GM18867 (cell line): ENCODE measurements around the gene CDH15.

Experiments used
- ATAC-seq: cut with Tn5 transposase; IDR thresholded peaks from one replicate; pipeline ENCODE4 v1.9.1; 2021; ENCODE audit warnings: mild to moderate bottlenecking, moderate library complexity; ENCODE audit not compliant: unreplicated experiment

CDH15 gene, protein sequence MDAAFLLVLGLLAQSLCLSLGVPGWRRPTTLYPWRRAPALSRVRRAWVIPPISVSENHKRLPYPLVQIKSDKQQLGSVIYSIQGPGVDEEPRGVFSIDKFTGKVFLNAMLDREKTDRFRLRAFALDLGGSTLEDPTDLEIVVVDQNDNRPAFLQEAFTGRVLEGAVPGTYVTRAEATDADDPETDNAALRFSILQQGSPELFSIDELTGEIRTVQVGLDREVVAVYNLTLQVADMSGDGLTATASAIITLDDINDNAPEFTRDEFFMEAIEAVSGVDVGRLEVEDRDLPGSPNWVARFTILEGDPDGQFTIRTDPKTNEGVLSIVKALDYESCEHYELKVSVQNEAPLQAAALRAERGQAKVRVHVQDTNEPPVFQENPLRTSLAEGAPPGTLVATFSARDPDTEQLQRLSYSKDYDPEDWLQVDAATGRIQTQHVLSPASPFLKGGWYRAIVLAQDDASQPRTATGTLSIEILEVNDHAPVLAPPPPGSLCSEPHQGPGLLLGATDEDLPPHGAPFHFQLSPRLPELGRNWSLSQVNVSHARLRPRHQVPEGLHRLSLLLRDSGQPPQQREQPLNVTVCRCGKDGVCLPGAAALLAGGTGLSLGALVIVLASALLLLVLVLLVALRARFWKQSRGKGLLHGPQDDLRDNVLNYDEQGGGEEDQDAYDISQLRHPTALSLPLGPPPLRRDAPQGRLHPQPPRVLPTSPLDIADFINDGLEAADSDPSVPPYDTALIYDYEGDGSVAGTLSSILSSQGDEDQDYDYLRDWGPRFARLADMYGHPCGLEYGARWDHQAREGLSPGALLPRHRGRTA

DNA sequence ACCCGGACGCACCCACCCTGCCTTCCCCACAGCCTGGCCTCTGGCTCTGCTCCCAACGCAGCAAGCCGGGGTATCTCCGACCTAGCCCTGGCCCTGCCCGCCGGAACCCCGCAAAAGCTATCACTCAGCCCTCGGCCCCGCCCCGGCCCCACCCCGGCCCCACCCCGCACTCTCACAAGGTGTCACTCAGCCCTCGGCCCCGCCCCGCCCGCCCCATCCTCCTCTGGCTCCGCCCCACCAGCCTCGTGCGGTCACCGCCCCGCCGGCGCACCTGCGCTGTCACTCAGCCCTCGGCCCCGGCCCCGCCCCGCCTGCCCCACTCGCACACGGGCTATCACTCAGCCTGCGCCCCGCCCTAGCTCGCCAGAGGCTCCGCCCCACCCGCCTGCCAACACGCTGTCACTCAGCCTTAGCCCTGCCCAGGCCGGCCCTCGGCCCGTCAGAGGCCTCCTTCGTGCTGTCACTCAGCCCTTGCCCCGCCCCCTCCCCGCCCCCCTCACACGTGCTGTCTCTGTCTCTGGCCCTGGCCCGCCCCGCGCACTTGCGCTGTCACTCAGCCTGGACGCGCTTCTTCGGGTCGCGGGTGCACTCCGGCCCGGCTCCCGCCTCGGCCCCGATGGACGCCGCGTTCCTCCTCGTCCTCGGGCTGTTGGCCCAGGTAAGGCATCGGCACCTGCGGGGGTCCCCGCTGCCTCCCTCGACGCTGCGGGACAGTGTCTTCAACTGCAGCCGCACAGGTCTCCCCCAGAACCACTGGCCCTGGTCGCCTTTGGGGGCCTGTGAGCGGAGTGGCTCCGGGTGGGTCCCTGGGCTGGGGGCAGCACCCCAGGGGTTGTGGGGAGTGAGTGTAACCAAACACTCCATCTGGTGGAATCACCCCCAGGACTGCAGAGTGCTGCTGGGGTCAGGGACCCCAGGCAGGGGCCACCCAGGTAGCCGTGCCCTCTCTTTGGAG lies at the start of gene CDH15:
Gene CDH15, plus strand, starts transcription at position 533 of the 955 bp plus-strand sequence. Its CDS starts 84 bp downstream, at position 617.
- ATAC-seq, result peak; percentile 80

GRCh38 chr16:89122322-89122851 lies 49.2 kb upstream of the CDH15 start:
- no peak for ATAC-seq

GRCh38 chr16:89123001-89123830 lies 48.3 kb upstream of the CDH15 start:
- ATAC-seq, result no peak

DNA sequence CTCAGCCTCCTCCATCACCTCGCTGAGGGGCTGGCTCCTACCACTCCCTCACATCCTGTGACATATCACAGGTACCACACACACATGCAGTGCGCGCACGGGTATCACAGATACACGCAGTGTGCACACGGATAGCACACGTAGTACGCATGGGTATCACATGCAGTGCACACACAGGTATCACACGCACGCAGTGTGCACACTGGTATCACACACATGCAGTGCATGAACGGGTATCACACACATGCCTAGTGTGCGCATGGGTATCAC lies 47.8 kb upstream of the CDH15 start:
- ATAC-seq, result no peak

DNA sequence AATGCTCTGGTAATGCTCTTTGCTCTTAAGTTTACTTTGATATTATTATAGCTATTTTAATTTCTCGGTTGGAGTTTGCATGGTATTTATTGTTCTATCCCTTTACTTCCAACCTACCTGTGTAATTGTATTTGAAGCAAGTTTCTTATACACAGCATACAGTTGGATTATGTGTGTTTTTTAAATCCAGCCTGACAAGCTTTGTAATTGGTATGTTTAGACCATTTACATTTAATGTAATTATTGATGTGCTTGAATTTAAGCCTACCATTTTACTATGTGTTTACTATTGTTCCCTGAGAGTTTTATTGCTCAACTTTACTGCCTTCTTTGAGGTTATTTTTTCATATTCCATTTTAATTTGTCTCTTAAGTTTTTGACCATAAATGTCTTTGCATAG lies 42.2 kb upstream of the CDH15 start:
- no peak for ATAC-seq

GRCh38 chr16:89130448-89130847 lies 41.1 kb upstream of the CDH15 start:
- ATAC-seq, result no peak

GRCh38 chr16:89131783-89132182 lies 39.8 kb upstream of the CDH15 start:
- no peak for ATAC-seq

DNA sequence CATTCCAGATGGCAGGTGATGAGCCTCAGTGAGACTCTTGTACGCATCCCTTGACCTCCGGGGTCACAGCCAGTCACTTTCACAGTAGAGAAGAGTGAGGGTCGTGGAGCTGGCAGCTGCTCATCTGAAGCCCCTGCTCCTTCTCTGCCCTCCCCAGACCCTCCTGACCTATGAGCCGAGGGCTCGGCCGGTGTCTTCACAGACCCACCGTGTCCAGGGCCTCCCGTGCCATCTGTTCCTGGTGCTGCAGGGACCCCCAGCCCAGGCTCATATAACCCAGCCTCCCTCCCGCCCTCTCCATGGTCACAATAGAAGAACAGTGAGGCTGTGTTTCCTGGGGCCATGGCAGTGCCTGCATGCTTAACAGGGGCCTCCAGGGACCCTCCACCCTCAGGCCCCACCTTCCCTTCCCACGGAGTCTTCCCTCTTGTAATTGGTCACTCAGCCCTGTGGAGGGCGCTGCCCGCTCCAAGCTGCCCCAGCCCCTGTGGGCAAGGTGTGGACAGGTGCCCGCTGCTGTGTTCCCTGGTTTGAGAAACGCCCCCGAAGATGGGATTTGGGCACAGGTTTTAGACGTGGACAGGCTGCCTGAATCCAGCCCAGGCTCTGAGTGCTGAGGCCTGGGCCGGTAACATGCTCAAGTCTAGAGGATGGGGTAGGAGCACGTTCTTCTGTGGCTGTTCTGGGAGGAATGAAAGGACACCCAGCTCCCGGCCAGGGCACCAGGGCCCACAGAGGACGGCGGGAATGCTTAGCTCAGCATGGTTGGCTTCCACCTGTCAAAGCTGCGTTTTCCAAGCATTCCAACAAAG lies 39.1 kb upstream of the CDH15 start:
- no peak for ATAC-seq

GRCh38 chr16:89133457-89134127 lies 38.0 kb upstream of the CDH15 start:
- ATAC-seq, result no peak

- no peak for ATAC-seq
Observed at GRCh38 chr16:89134269-89134668, 37.3 kb upstream of the CDH15 start.

DNA sequence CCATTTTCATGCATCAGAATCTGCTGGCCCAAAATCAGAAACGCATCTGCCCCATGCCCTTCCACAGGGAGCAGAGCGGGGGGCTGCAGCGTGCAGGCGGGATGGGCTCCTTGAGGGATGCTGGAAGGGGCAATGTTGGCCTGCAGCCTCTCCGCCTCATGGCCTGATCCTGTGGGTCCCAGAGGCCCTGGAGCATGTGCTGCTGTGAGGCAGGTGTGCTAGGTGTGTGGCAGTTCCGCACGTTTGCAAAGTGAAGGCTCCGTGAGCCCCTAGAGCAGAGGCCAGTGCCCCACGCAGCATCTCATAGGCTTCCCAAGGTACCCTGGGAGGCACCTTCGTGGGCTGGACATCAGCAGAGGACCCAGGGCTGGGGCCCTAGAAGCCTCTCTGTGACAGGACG lies 36.4 kb upstream of the CDH15 start:
- no peak for ATAC-seq

- ATAC-seq, result no peak
Observed at GRCh38 chr16:89135971-89136765, 35.4 kb upstream of the CDH15 start.

GRCh38 chr16:89136931-89137330 lies 34.6 kb upstream of the CDH15 start:
- ATAC-seq, result no peak

GRCh38 chr16:89137666-89138512 lies 33.7 kb upstream of the CDH15 start:
- no peak for ATAC-seq

DNA sequence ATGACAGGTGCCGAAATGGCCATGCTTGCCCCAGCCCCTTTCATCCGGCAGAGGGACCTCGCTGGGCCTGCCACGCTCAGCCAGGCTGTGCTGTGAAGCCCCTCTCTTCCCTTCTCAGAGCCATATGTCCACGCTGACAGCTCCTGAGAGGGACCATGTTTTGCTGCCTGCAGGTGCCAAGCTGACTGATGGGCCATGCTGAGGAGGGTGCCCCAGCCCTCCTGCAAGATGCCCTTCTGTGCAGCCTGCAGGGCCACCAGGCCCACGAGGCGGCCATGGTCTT lies 33.1 kb upstream of the CDH15 start:
- ATAC-seq, result no peak

DNA sequence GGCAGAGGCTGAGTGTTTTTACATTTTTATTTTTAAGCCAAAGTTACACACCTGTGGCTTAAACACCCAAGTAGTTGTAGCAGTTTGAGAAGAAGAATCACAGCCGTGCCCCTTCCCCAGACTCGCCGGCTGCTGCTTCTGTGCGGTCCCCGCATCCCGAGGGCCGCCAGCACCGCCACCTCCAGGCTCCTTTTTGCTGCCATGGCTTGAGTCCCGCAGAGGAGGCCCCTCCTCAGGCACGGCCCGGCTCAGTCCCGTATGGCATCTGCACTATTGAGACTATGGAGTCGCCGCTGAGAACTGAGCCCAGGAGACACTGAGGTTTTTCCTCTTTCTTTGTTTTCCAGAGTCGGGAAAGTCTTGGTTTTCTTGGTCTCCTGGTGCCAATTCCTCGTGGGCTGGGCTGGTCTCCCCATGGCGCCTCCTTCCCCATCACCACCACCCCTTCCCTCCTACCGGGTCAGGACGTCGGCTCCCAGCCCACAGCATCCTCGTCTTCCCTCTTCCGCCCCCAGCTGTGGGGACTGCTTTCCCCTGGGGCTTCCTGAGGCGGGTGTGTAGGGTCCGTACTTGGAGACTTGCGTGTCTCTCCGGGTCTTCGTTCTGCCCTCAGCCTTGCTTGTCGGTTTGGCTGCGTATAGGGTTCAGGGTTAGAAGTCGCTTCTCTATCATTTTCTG lies 32.6 kb upstream of the CDH15 start:
- no peak for ATAC-seq

DNA sequence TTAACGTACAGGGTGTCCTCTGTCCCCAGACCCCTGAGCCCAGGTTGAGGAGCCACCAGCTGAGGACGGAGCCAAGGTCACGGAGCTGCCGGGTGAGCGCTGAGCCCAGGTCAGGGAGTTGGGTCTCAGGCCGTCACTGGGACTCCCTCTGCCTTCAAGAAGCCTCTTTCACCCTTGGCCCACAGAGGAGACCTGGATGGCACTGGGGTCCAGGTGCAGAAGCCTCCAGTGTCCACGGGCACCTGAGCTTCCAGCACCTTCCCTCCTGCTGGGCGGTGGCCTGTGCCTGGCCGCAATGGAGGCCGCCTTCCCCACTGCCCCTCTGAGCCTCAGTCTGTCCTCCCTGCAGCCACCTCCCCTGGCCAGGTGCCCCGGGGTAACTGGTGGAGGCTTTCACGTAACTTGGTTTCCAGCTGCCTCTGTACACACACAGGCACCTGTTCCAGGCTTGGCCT lies 31.6 kb upstream of the CDH15 start:
- no peak for ATAC-seq
